Natural killer cell (primary cell): ENCODE results near the gene BAIAP2. TPM values are rescaled to one million over a fixed set of nuclear protein-coding genes. Genes with fewer than 3 reads are reported as not detected.

Experiments used
- ATAC-seq, 3 donors: fragments of 150-1000 bp in 2 of 3; fragments of 200-7000 bp in 1 of 3; cut with Tn5 transposase; 1 replicate in 1 of 3; 2 replicates in 2 of 3; pipeline ENCODE4 v1.10.0; 2021; ENCODE audit warnings: mild to moderate bottlenecking in 2 of 3, moderate library complexity in 2 of 3
- DNase-seq, 2 donors: peaks; one replicate each; pipeline versions ENCODE4 v3.0.0 to v3.0.0-alpha.2; 2013 to 2021; ENCODE audit warnings: mixed read lengths in 1 of 2
- H3K27ac ChIP-seq: one replicate; pipeline ENCODE4 v1.5.1; 2013; ENCODE audit warnings: mild to moderate bottlenecking, low read length
- H3K27me3 ChIP-seq: one replicate; pipeline ENCODE4 v1.6.1; 2013; ENCODE audit warnings: low read length; ENCODE audit not compliant: control insufficient read depth, insufficient read depth
- H3K36me3 ChIP-seq: one replicate; pipeline ENCODE4 v1.6.1; 2013; ENCODE audit warnings: low read length; ENCODE audit not compliant: control insufficient read depth, insufficient read depth
- H3K4me1 ChIP-seq: one replicate; pipeline ENCODE4 v1.6.1; 2013; ENCODE audit warnings: low read length; ENCODE audit not compliant: control insufficient read depth, insufficient read depth
- H3K4me3 ChIP-seq: one replicate; pipeline ENCODE4 v1.5.1; 2013; ENCODE audit warnings: low read length
- H3K9me3 ChIP-seq: one replicate; pipeline ENCODE4 v1.6.1; 2013; ENCODE audit warnings: low read length; ENCODE audit not compliant: control insufficient read depth, insufficient read depth
- H3K27ac Mint-ChIP-seq, 2 donors: one replicate each; pipeline ENCODE4 v1.8.0; 2022; ENCODE audit warnings: mild to moderate bottlenecking in 2 of 2, mixed read lengths in 2 of 2, moderate library complexity in 1 of 2
- H3K27me3 Mint-ChIP-seq, 2 donors: one replicate each; pipeline ENCODE4 v1.8.0; 2022; ENCODE audit warnings: low read depth in 2 of 2, mixed read lengths in 2 of 2
- H3K36me3 Mint-ChIP-seq: one replicate; pipeline ENCODE4 v1.8.0; 2022; ENCODE audit warnings: mixed read lengths
- H3K4me1 Mint-ChIP-seq, 2 donors: one replicate each; pipeline ENCODE4 v1.8.0; 2022; ENCODE audit warnings: mixed read lengths in 2 of 2
- H3K4me3 Mint-ChIP-seq: one replicate; pipeline ENCODE4 v1.8.0; 2022; ENCODE audit warnings: mild to moderate bottlenecking, moderate library complexity, mixed read lengths
- H3K9me3 Mint-ChIP-seq, 2 donors: one replicate each; pipeline ENCODE4 v1.8.0; 2022; ENCODE audit warnings: mixed read lengths in 2 of 2
- WGBS: methylation state at CpG from one replicate; pipeline ENCODE4 v1.1.7; 2013; ENCODE audit warnings: missing lambda C conversion rate; ENCODE audit not compliant: insufficient coverage; 5-methylcytosine and 5-hydroxymethylcytosine counted together
- intact Hi-C: fragments of 100-400 bp; cut with micrococcal nuclease; formaldehyde crosslinking; loops from one replicate; pipeline ENCODE4 v1.14.2; 2022
- total RNA-seq, 4 donors: library from RNA; stranded (reverse); fragments of 120-200 nt in 1 of 4; gene quantifications; one replicate each; pipeline versions ENCODE4 v1.2.3 to v1.2.4, GENCODE V29; 2013 to 2022
- TF ChIP-seq, protein P1 (sequence below): fragments of 200-600 bp; IDR thresholded peaks from one replicate; pipeline ENCODE4 v1.8.0; 2022; ENCODE audit warnings: antibody characterized with exemption

BAIAP2 gene
- total RNA-seq, 3 donors from 2014 or later (not counting 1 experiment from before 2014, with no cell fraction given): 6.7 to 12.3 (median 10.4) TPM

DNA sequence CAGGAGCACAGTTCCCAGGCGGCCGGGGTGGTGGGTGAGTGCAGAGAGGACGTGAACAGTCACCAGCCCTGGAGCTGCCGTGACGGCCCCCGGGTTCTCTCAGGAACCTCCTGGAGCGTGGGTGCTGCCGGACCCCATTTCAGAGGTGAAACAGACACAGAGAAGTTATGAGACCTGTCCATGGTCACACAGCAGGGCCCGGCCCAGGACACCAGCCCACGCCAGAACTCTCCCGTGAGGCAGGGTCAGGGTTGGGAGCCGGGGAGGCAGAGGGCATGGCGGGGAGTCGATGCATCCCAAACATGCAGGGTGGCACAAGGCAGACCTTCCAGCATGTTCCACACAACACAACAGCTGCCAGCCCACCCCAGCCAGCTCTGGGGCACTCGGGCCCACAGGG is 126.6 kb downstream of the BAIAP2 start:
- WGBS: 93% methylated on average over 13 of the region's 15 CpGs
- Mint-ChIP-seq H3K4me3 (peak overlapping the region; percentile 28), H3K36me3 (no peaks in the 10 kb centered on the region)

DNA sequence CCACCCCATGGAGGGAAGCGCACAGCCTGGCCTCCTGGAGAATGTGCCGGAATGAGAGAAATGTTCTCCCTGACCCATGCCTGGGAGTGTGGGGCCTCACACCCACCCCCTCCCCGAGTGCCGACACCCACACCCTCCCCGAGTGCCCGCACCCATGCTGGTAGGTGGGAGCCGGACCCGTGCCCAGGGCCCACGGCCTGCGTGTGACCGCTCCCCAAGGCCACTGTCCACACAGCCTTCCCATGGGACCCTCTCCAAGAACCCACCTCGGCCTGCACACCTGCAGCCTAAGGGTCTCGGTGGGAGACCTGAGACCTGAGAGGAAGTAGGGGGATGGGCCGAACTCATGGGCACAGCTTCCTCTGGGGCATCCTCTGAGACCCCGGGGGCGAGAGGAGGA is 127.0 kb downstream of the BAIAP2 start:
- ATAC-seq: no peak
- Histone ChIP-seq H3K4me1 (peaks cover 29% of the 10 kb centered on the region), H3K27ac (no peak overlapping the region), H3K9me3 (no peaks in the 10 kb centered on the region), H3K27me3 (peaks cover 14% of the 10 kb centered on the region), H3K4me3 (no peak overlapping the region), H3K36me3 (no peaks in the 10 kb centered on the region)
- no peaks in the 10 kb centered on the region for H3K36me3 Mint-ChIP-seq
- TF ChIP-seq, protein P1, sequence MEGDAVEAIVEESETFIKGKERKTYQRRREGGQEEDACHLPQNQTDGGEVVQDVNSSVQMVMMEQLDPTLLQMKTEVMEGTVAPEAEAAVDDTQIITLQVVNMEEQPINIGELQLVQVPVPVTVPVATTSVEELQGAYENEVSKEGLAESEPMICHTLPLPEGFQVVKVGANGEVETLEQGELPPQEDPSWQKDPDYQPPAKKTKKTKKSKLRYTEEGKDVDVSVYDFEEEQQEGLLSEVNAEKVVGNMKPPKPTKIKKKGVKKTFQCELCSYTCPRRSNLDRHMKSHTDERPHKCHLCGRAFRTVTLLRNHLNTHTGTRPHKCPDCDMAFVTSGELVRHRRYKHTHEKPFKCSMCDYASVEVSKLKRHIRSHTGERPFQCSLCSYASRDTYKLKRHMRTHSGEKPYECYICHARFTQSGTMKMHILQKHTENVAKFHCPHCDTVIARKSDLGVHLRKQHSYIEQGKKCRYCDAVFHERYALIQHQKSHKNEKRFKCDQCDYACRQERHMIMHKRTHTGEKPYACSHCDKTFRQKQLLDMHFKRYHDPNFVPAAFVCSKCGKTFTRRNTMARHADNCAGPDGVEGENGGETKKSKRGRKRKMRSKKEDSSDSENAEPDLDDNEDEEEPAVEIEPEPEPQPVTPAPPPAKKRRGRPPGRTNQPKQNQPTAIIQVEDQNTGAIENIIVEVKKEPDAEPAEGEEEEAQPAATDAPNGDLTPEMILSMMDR: no peak
- intact Hi-C loops: no loop called here
- 91% methylated on average over 16 of the region's 16 CpGs for WGBS
- DNase-seq: no peak
- H3K9me3 Mint-ChIP-seq: no peaks in the 10 kb centered on the region
- no peak overlapping the region for H3K4me3 Mint-ChIP-seq
- peaks cover 4 to 18% of the 10 kb centered on the region in 2 donors for H3K4me1 Mint-ChIP-seq
- H3K27ac Mint-ChIP-seq: no peak overlapping the region
- peaks cover 0 to 4% of the 10 kb centered on the region in 2 donors for H3K27me3 Mint-ChIP-seq

More for the DNA sequence above, 126.6 kb downstream of the BAIAP2 start:
- Histone ChIP-seq H3K9me3 (no peaks in the 10 kb centered on the region), H3K27me3 (peaks cover 14% of the 10 kb centered on the region), H3K36me3 (no peaks in the 10 kb centered on the region), H3K4me3 (no peak overlapping the region), H3K27ac (no peak overlapping the region), H3K4me1 (peaks cover 29% of the 10 kb centered on the region)
- H3K4me1 Mint-ChIP-seq: peaks cover 4 to 18% of the 10 kb centered on the region in 2 donors
- DNase-seq: no peak
- H3K9me3 Mint-ChIP-seq: no peaks in the 10 kb centered on the region
- H3K27me3 Mint-ChIP-seq: peaks cover 0 to 4% of the 10 kb centered on the region in 2 donors
- TF ChIP-seq, protein P1: no peak
- H3K27ac Mint-ChIP-seq: no peak overlapping the region
- intact Hi-C loops: no loop called here
- ATAC-seq: no peak

DNA sequence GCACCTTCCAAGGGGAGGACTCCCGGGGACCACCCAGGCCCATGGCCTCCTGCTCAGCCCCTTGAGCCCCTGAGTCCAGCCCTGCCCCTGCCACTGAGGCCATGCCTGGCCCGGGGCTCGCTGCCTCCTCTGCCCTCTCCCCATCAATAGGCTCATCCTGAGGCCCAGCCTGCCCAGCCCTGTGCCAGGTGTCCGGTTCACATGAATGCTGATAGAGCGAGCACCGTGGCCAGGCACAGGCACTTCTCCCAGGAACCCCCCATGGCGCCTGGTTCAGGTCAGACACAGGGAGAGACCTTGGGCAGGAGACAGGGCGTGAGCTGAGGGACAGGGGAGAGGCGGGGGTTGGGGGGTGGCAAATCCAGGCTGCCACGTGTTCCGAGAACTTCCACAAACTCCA is 127.5 kb downstream of the BAIAP2 start:
- 94% methylated on average over 11 of the region's 11 CpGs for WGBS
- Mint-ChIP-seq H3K9me3 (no peaks in the 10 kb centered on the region), H3K36me3 (no peaks in the 10 kb centered on the region), H3K4me3 (peak overlapping the region; percentile 56), H3K27me3 (peaks cover 0 to 7% of the 10 kb centered on the region in 2 donors), H3K27ac (no peak overlapping the region), H3K4me1 (peaks cover 4 to 18% of the 10 kb centered on the region in 2 donors)
- Histone ChIP-seq H3K27ac (no peak overlapping the region), H3K4me1 (peaks cover 29% of the 10 kb centered on the region), H3K36me3 (no peaks in the 10 kb centered on the region), H3K27me3 (peaks cover 14% of the 10 kb centered on the region), H3K9me3 (no peaks in the 10 kb centered on the region), H3K4me3 (no peak overlapping the region)
- intact Hi-C loops: no loop called here
- DNase-seq: no peak
- no peak for ATAC-seq
- TF ChIP-seq, protein P1: no peak

DNA sequence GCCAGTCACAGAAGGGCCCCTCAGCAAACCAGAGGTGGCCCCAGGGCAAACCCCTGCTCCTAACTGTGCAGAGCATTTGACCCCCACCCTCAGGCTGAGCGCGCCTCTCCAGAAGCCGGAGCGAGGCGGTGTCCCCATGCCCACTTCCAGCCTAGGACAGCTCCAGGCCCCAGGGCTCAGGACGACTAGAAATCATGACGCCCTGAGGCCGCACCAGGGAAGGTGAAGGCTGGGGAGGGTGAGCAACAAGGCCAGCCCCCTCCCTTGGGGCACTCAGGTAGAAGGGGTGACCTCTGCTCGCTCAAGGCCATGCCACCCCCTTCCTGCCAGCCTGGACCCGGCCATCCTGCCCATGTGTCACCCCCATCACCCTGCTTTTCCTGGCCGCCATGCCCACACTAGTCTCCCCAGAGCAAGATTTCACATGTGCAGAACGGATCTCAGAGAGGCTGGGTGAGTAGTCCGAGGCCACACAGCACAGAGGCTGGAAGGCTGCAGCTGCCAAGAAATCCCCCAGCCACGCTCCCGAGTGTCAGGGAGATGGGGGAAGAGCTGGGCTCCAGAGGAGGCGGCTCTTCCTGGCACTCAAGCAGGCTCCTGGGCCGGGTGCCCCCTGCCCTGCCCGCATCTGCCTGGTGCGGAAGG is 128.2 kb downstream of the BAIAP2 start:
- TF ChIP-seq, protein P1: no peak
- Histone ChIP-seq H3K9me3 (no peaks in the 10 kb centered on the region), H3K36me3 (no peaks in the 10 kb centered on the region), H3K4me1 (peaks cover 29% of the 10 kb centered on the region), H3K27me3 (peaks cover 14% of the 10 kb centered on the region), H3K27ac (no peak overlapping the region), H3K4me3 (no peak overlapping the region)
- DNase-seq: no peak
- Mint-ChIP-seq H3K27me3 (peaks cover 0 to 7% of the 10 kb centered on the region in 2 donors), H3K4me1 (peaks cover 4 to 18% of the 10 kb centered on the region in 2 donors), H3K27ac (no peak overlapping the region), H3K36me3 (no peaks in the 10 kb centered on the region), H3K9me3 (no peaks in the 10 kb centered on the region), H3K4me3 (no peak overlapping the region)
- intact Hi-C loops: no loop called here
- 86% methylated on average over 19 of the region's 19 CpGs for WGBS
- ATAC-seq: no peak
